Uterus (tissue), 4 donors: ENCODE results near the gene CLDND1. TPM values are rescaled to one million over a fixed set of nuclear protein-coding genes. Genes with fewer than 3 reads are reported as not detected.

Experiments
- DNase-seq, 2 donors: peaks; one replicate each; pipeline ENCODE4 v3.0.0-alpha.2; 2019 to 2020
- H3K27ac ChIP-seq, 2 donors: fragments of 200-600 bp; sonication (generic); 1 replicate in 1 of 2; 2 replicates in 1 of 2; pipeline ENCODE4 v1.5.1; 2016 to 2018
- H3K27me3 ChIP-seq, 2 donors: fragments of 200-600 bp; sonication (generic); one replicate each; pipeline ENCODE4 v1.5.1; 2018 to 2019; ENCODE audit warnings: control low read depth in 1 of 2
- H3K36me3 ChIP-seq, 2 donors: fragments of 200-600 bp; sonication (generic); one replicate each; pipeline ENCODE4 v1.5.1; 2019; ENCODE audit warnings: control low read depth in 1 of 2
- H3K4me1 ChIP-seq, 2 donors: fragments of 200-600 bp; sonication (generic); one replicate each; pipeline ENCODE4 v1.5.1; 2018 to 2019; ENCODE audit warnings: control low read depth in 1 of 2
- H3K4me3 ChIP-seq, 2 donors: fragments of 200-600 bp; sonication (generic); 1 replicate in 1 of 2; 2 replicates in 1 of 2; pipeline ENCODE4 v1.5.1; 2018 to 2019; ENCODE audit warnings: mild to moderate bottlenecking in 1 of 2
- H3K9me3 ChIP-seq, 2 donors: fragments of 200-600 bp; sonication (generic); one replicate each; pipeline ENCODE4 v1.5.1; 2019; ENCODE audit warnings: control low read depth in 1 of 2
- POLR2A ChIP-seq, 2 donors: fragments of 450-650 bp; IDR thresholded peaks; one replicate each; pipeline ENCODE4 v1.6.1; 2016; ENCODE audit warnings: antibody characterized with exemption in 2 of 2, mild to moderate bottlenecking in 1 of 2, moderate library complexity in 1 of 2
- intact Hi-C: fragments of 100-400 bp; cut with DNase I; formaldehyde crosslinking; loops from one replicate; pipeline ENCODE4 v1.15.1; 2023; ENCODE audit warnings: low total_unique reads
- total RNA-seq, 4 donors: library from RNA; depleted of rRNA in 3 of 4; stranded (reverse); fragments of >200 nt in 3 of 4; gene quantifications; one replicate each; pipeline versions ENCODE4 v1.1.0 to v1.2.4, GENCODE V29; 2014 to 2023
- TF ChIP-seq, protein P1 (sequence below), 4 experiments: fragments of 200-600 bp in 2 of 4; fragments of 450-650 bp in 2 of 4; sonication (generic) in 2 of 4; IDR thresholded peaks; one replicate each; pipeline ENCODE4 v1.5.1; 2016 to 2019; ENCODE audit warnings: antibody characterized with exemption in 4 of 4, mild to moderate bottlenecking in 2 of 4, moderate library complexity in 1 of 4
- donor health status: DM: yes; HTN: yes; CAD: no.

CLDND1 gene
- total RNA-seq, 4 donors from 2014 or later: 134 to 253 (median 150) TPM

DNA sequence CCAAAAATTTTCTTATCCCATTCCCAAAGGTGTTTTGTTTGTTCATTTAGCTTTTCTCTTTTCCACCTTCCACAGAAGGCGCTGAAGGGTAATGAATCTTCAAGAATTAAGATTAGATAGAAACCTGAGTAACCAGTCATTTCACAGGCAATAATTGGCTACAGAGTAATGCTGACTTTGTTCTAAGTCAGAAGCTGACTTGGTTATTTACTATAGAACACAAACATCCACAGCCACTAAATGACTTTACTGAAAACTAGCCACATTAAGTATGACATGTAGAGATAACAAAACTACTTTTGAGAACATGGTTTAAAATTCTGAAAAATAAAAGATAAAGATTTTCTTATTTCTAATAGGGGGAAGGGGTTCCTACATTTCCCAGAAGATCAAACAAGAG lies 7.8 kb downstream of the CLDND1 start:
- no peak for DNase-seq
- TF ChIP-seq, protein P1, sequence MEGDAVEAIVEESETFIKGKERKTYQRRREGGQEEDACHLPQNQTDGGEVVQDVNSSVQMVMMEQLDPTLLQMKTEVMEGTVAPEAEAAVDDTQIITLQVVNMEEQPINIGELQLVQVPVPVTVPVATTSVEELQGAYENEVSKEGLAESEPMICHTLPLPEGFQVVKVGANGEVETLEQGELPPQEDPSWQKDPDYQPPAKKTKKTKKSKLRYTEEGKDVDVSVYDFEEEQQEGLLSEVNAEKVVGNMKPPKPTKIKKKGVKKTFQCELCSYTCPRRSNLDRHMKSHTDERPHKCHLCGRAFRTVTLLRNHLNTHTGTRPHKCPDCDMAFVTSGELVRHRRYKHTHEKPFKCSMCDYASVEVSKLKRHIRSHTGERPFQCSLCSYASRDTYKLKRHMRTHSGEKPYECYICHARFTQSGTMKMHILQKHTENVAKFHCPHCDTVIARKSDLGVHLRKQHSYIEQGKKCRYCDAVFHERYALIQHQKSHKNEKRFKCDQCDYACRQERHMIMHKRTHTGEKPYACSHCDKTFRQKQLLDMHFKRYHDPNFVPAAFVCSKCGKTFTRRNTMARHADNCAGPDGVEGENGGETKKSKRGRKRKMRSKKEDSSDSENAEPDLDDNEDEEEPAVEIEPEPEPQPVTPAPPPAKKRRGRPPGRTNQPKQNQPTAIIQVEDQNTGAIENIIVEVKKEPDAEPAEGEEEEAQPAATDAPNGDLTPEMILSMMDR (IDR thresholded peaks at IDR 0.05): no peak
- TF ChIP-seq POLR2A (IDR thresholded peaks at IDR 0.05): no peak
- H3K4me1 ChIP-seq: peaks cover 0 to 6% of the 10 kb centered on the region in 2 donors
- no peaks in the 10 kb centered on the region for H3K9me3 ChIP-seq
- intact Hi-C loops: no loop called here
- no peak overlapping the region for H3K4me3 ChIP-seq
- H3K27ac ChIP-seq: no peak overlapping the region
- H3K27me3 ChIP-seq: no peaks in the 10 kb centered on the region
- no peaks in the 10 kb centered on the region for H3K36me3 ChIP-seq

GRCh38 chr3:98513736-98514135 lies 9.0 kb downstream of the CLDND1 start:
- Histone ChIP-seq H3K27me3 (no peaks in the 10 kb centered on the region), H3K4me1 (no peaks in the 10 kb centered on the region), H3K36me3 (no peaks in the 10 kb centered on the region)

DNA sequence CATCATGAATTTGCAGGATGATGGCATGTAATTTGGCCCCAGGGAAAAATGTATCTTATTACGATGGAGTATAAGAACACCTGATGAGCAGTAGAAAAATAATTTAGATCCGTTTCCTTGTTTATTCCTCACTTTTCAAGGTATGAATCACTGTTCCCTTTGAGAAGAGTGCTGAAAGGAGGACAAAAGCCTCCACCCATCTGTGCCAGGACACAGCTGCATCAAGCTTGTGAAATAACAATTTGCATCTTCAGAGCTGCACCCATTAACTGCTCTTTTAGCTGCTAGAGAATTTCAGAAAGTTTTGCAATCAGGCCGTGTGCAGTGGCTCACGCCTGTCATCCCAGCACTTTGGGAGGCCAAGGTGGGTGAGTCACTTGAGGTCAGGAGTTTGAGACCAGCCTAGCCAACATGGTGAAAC lies 9.6 kb downstream of the CLDND1 start:
- peak in 1 of 2 donors; percentile 16 for DNase-seq
- Histone ChIP-seq H3K4me3 (no peak overlapping the region), H3K4me1 (no peaks in the 10 kb centered on the region), H3K9me3 (no peaks in the 10 kb centered on the region), H3K27ac (no peak overlapping the region), H3K27me3 (no peaks in the 10 kb centered on the region), H3K36me3 (no peaks in the 10 kb centered on the region)
- TF ChIP-seq, protein P1 (IDR thresholded peaks at IDR 0.05): no peak
- intact Hi-C loops: no loop called here

More at GRCh38 chr3:98513736-98514135, 9.0 kb downstream of the CLDND1 start:
- TF ChIP-seq, protein P1 (IDR thresholded peaks at IDR 0.05): no peak
- no peak for TF ChIP-seq POLR2A (IDR thresholded peaks at IDR 0.05)
- Histone ChIP-seq H3K9me3 (no peaks in the 10 kb centered on the region), H3K27ac (no peak overlapping the region), H3K4me3 (no peak overlapping the region)
- intact Hi-C loops: no loop called here
- DNase-seq: no peak

GRCh38 chr3:98512576-98512975 lies 10.1 kb downstream of the CLDND1 start:
- Histone ChIP-seq H3K27me3 (no peaks in the 10 kb centered on the region), H3K4me3 (no peak overlapping the region), H3K36me3 (no peaks in the 10 kb centered on the region), H3K4me1 (no peaks in the 10 kb centered on the region), H3K27ac (no peak overlapping the region), H3K9me3 (no peaks in the 10 kb centered on the region)
- TF ChIP-seq POLR2A (IDR thresholded peaks at IDR 0.05): no peak
- TF ChIP-seq, protein P1 (IDR thresholded peaks at IDR 0.05): no peak
- DNase-seq: no peak
- intact Hi-C loops: no loop called here

GRCh38 chr3:98508582-98508981 lies 14.1 kb downstream of the CLDND1 start:
- Histone ChIP-seq H3K4me1 (no peaks in the 10 kb centered on the region), H3K27ac (no peak overlapping the region), H3K9me3 (no peaks in the 10 kb centered on the region), H3K27me3 (no peaks in the 10 kb centered on the region), H3K36me3 (no peaks in the 10 kb centered on the region), H3K4me3 (no peak overlapping the region)
- TF ChIP-seq POLR2A (IDR thresholded peaks at IDR 0.05): no peak
- TF ChIP-seq, protein P1 (IDR thresholded peaks at IDR 0.05): no peak
- DNase-seq: no peak
- intact Hi-C loops: no loop called here
